ENCODE measurements around the gene S100A11. TPM values are rescaled to one million over a fixed set of nuclear protein-coding genes. Genes with fewer than 3 reads are reported as not detected.

S100A11 gene
- total RNA-seq, 1 donor from 2014 or later, result 77.9 TPM

- DNase-seq (ENCODE audit: low read depth), result no peak
Measured at GRCh38 chr1:151984313-151984956, 52.4 kb downstream of the S100A11 start.

Other genes starting within 250 kb of the S100A11 start
- 9.7 and 10.9 TPM in 2 replicates for gene TDRKH, start 246.5 kb downstream of the S100A11 start, total RNA-seq
- under 0.01 TPM in 1 of 2 replicates, not detected in the other for gene LINGO4, start 231.6 kb downstream of the S100A11 start, total RNA-seq
- gene RORC, start 205.2 kb downstream of the S100A11 start, total RNA-seq, result 2.1 and 3.9 TPM in 2 replicates
- not detected in 2 replicates for gene C2CD4D, start 197.2 kb downstream of the S100A11 start, total RNA-seq
- not detected in 2 replicates for gene THEM5, start 183.3 kb downstream of the S100A11 start, total RNA-seq
- gene THEM4, start 127.5 kb downstream of the S100A11 start, total RNA-seq, result 9.9 and 19.8 TPM in 2 replicates
- gene S100A10, start 43.1 kb downstream of the S100A11 start, total RNA-seq, result 221 and 239 TPM in 2 replicates
- gene TCHHL1, start 52.1 kb upstream of the S100A11 start, total RNA-seq, result not detected in 2 replicates
- gene TCHH, start 78.4 kb upstream of the S100A11 start, total RNA-seq, result 0.10 TPM in 1 of 2 replicates, not detected in the other
- gene RPTN, start 122.2 kb upstream of the S100A11 start, total RNA-seq, result 0.10 TPM in 1 of 2 replicates, not detected in the other
- under 0.01 TPM in 2 replicates for gene HRNR, start 187.2 kb upstream of the S100A11 start, total RNA-seq